ENCODE measurements around the gene DIPK1B. TPM values are rescaled to one million over a fixed set of nuclear protein-coding genes. Genes with fewer than 3 reads are reported as not detected.

The DIPK1B gene
- total and polyA plus RNA-seq, 2 experiments from 2014 or later: 18.7 to 60.0 TPM

DNA sequence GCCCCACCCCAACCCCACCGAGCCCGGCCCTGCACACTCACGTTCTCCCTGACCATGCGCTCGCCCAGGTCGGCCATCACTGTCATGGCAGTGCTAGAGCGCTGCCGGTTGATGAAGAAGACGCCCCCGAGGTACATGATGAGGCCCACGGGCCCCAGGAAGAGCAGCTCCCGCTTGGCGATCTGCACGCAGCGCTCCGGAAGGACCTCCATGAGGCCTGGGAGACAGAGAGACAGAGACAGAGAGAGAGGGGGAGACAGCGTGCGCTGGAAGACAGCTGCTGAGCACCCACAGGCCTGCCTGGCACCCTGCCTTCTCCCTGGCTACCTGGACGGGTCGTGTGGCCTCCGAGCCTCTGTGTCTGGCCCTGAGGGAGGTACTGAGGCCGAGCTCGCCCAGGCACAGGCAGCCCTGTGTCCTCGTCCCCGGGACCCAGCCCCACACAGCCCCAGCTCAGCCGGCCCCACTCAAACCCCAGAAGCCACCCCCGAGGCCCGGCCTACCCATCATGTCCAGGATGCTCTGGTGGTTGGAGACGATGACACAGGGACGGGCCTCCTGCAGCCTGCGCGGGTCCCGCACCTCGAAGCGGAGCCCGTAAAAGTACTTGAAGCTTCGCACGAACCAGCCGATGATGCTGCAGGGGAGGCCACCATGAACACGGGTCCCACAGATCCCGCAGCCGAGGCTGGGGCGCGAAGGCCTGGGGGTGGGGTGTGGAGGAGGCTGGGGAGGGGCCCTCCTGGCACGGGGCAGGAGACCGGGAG is 35.3 kb upstream of the DIPK1B start:
- Histone ChIP-seq H3K4me3 (no peak overlapping the region), H2AFZ (no peak overlapping the region), H3K4me1 (ENCODE audit: insufficient read depth) (no peaks in the 10 kb centered on the region), H3K36me3 (ENCODE audit: insufficient read depth) (no peaks in the 10 kb centered on the region), H4K20me1 (replicated peaks; ENCODE audit: insufficient read depth) (no peaks in the 10 kb centered on the region), H3K9me2 (ENCODE audit: insufficient read depth) (no peaks in the 10 kb centered on the region), H3K79me2 (replicated peaks; ENCODE audit: insufficient read depth) (no peaks in the 10 kb centered on the region), H3K4me2 (no peak overlapping the region), H3K27me3 (ENCODE audit: insufficient read depth) (no peaks in the 10 kb centered on the region), H3F3A (replicated peaks; ENCODE audit: low read depth) (no peaks in the 10 kb centered on the region), H3K27ac (ENCODE audit: low read depth) (no peak overlapping the region)
- Mint-ChIP-seq H3K4me3 (no peak overlapping the region), H3K27me3 (ENCODE audit: insufficient read depth, low read depth, poor library complexity) (peaks cover 11% of the 10 kb centered on the region), H3K4me1 (peaks cover 5% of the 10 kb centered on the region; the same call in 1 of the 3 replicates), H3K9me3 (no peaks in the 10 kb centered on the region), H3K27ac (no peak overlapping the region), H3K36me3 (ENCODE audit: low read depth) (no peaks in the 10 kb centered on the region)
- ATAC-seq (no peak), DNase-seq (ENCODE audit: low spot score) (no peak)
- TF ChIP-seq ETS1 (IDR thresholded peaks at IDR 0.05) (no peak), ZNF462 (CRISPR knock-in tag; IDR thresholded peaks at IDR 0.05) (no peak), EZH2 (IDR thresholded peaks at IDR 0.05; ENCODE audit: low read depth, unreplicated experiment) (no peak), STAT1 (IDR thresholded peaks at IDR 0.05; ENCODE audit: unreplicated experiment) (no peak), ZNF114 (CRISPR knock-in tag; IDR thresholded peaks at IDR 0.05) (no peak), ZNF331 (CRISPR knock-in tag; IDR thresholded peaks at IDR 0.05; ENCODE audit: low read depth) (no peak)
- TF ChIP-seq, protein P1, sequence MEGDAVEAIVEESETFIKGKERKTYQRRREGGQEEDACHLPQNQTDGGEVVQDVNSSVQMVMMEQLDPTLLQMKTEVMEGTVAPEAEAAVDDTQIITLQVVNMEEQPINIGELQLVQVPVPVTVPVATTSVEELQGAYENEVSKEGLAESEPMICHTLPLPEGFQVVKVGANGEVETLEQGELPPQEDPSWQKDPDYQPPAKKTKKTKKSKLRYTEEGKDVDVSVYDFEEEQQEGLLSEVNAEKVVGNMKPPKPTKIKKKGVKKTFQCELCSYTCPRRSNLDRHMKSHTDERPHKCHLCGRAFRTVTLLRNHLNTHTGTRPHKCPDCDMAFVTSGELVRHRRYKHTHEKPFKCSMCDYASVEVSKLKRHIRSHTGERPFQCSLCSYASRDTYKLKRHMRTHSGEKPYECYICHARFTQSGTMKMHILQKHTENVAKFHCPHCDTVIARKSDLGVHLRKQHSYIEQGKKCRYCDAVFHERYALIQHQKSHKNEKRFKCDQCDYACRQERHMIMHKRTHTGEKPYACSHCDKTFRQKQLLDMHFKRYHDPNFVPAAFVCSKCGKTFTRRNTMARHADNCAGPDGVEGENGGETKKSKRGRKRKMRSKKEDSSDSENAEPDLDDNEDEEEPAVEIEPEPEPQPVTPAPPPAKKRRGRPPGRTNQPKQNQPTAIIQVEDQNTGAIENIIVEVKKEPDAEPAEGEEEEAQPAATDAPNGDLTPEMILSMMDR (conservative IDR thresholded peaks at IDR 0.05; ENCODE audit: low read depth in 2 of 2): no peak

All from GM23338 (cell line).